HT1080 (cell line): ENCODE measurements around the gene IQCN. TPM values are rescaled to one million over a fixed set of nuclear protein-coding genes. Genes with fewer than 3 reads are reported as not detected.

Experiments
- DNase-seq: peaks from one replicate; pipeline ENCODE4 v3.0.0-alpha.2; 2015; ENCODE audit warnings: low read depth
- total RNA-seq: library from RNA; depleted of rRNA; stranded (reverse); fragments of >200 nt; shearing (Covaris generic); gene quantifications from 2 replicates; pipeline ENCODE4 v1.2.3, GENCODE V29; 2014

Gene IQCN
- total RNA-seq, 1 experiment from 2014 or later, result not detected

GRCh38 chr19:18269070-18269723 lies 5.1 kb downstream of the IQCN start:
- DNase-seq, result no peak

GRCh38 chr19:18266771-18267686 lies 7.2 kb downstream of the IQCN start:
- no peak for DNase-seq

GRCh38 chr19:18265582-18265981 lies 8.7 kb downstream of the IQCN start:
- DNase-seq, result no peak

- no peak for DNase-seq
Measured at GRCh38 chr19:18264971-18265540, 9.2 kb downstream of the IQCN start.

GRCh38 chr19:18264137-18264854 lies 10.0 kb downstream of the IQCN start:
- no peak for DNase-seq

GRCh38 chr19:18263324-18264136 lies 10.7 kb downstream of the IQCN start:
- no peak for DNase-seq

- DNase-seq, result peak; percentile 21
Measured at GRCh38 chr19:18262917-18263316, 11.3 kb downstream of the IQCN start.

- DNase-seq, result no peak
Measured at GRCh38 chr19:18262144-18262543, 12.1 kb downstream of the IQCN start.

- no peak for DNase-seq
Measured at GRCh38 chr19:18261474-18261873, 12.8 kb downstream of the IQCN start.

GRCh38 chr19:18259893-18260292 lies 14.4 kb downstream of the IQCN start:
- no peak for DNase-seq

GRCh38 chr19:18257503-18258470 lies 16.5 kb downstream of the IQCN start:
- no peak for DNase-seq

GRCh38 chr19:18254546-18255503 lies 19.4 kb downstream of the IQCN start:
- DNase-seq, result no peak

- DNase-seq, result no peak
Measured at GRCh38 chr19:18253716-18254115, 20.5 kb downstream of the IQCN start.

- DNase-seq, result no peak
Measured at GRCh38 chr19:18253130-18253529, 21.1 kb downstream of the IQCN start.

- DNase-seq, result no peak
Measured at GRCh38 chr19:18252370-18252717, 21.9 kb downstream of the IQCN start.

- peak; percentile 72 for DNase-seq
Measured at GRCh38 chr19:18251587-18252369, 22.5 kb downstream of the IQCN start.

- no peak for DNase-seq
Measured at GRCh38 chr19:18249834-18250233, 24.4 kb downstream of the IQCN start.

- no peak for DNase-seq
Measured at GRCh38 chr19:18245297-18245696, 29.0 kb downstream of the IQCN start.
